Keratinocyte (primary cell): ENCODE results near the gene JAK1. TPM values are rescaled to one million over a fixed set of nuclear protein-coding genes. Genes with fewer than 3 reads are reported as not detected.

Experiments used
- DNase-seq: peaks from one replicate; pipeline ENCODE4 v3.0.0-alpha.2; 2011; ENCODE audit warnings: low read depth, missing footprints, low spot score
- FAIRE-seq: peaks from 2 replicates; lab custom pipeline; 2011; peaks lifted over from hg19 to GRCh38; lab: Jason Lieb, UNC
- H2AFZ ChIP-seq: 2 replicates; pipeline ENCODE4 v1.6.0; 2012; ENCODE audit warnings: low read length, control low read depth, inconsistent platforms; ENCODE audit not compliant: control insufficient read depth
- H3K27ac ChIP-seq: 2 replicates; pipeline ENCODE4 v1.5.1; 2011; ENCODE audit warnings: low read length; ENCODE audit not compliant: control insufficient read depth, insufficient read depth
- H3K27me3 ChIP-seq: 3 replicates; pipeline ENCODE4 v1.6.0; 2011; ENCODE audit warnings: low read length; ENCODE audit not compliant: control insufficient read depth, insufficient read depth; ENCODE audit errors: extremely low read depth
- H3K36me3 ChIP-seq, 2 experiments: 2 replicates in 1 of 2; 3 replicates in 1 of 2; pipeline ENCODE4 v1.5.1; 2011; ENCODE audit warnings: low read length in 2 of 2, mild to moderate bottlenecking in 1 of 2; ENCODE audit not compliant: control insufficient read depth in 2 of 2, insufficient read depth in 2 of 2; ENCODE audit errors: extremely low read depth in 1 of 2
- H3K4me1 ChIP-seq: 3 replicates; pipeline ENCODE4 v1.5.1; 2011; ENCODE audit warnings: low read length; ENCODE audit not compliant: control insufficient read depth, insufficient read depth; ENCODE audit errors: extremely low read depth
- H3K4me2 ChIP-seq: 3 replicates; pipeline ENCODE4 v1.6.0; 2011; ENCODE audit warnings: low read depth, low read length; ENCODE audit not compliant: control insufficient read depth, insufficient read depth; ENCODE audit errors: extremely low read depth
- H3K4me3 ChIP-seq, 3 experiments: fragments of 200-600 bp in 1 of 3; sonication (generic) in 1 of 3; 2 replicates in 2 of 3; 3 replicates in 1 of 3; pipeline ENCODE4 v1.5.1; 2011 to 2016; ENCODE audit warnings: low read length in 3 of 3, mild to moderate bottlenecking in 3 of 3, control low read depth in 2 of 3, inconsistent platforms in 1 of 3, low read depth in 1 of 3, mixed read lengths in 1 of 3, mixed run types in 1 of 3, moderate library complexity in 1 of 3; ENCODE audit not compliant: control insufficient read depth in 2 of 3, insufficient read depth in 2 of 3; ENCODE audit errors: extremely low read depth in 1 of 3
- H3K79me2 ChIP-seq: 2 replicates; pipeline ENCODE4 v1.6.0; 2012; ENCODE audit warnings: low read length; ENCODE audit not compliant: control insufficient read depth, insufficient read depth
- H3K9ac ChIP-seq: 3 replicates; pipeline ENCODE4 v1.6.0; 2011; ENCODE audit warnings: low read length; ENCODE audit not compliant: control insufficient read depth, insufficient read depth; ENCODE audit errors: extremely low read depth
- H3K9me1 ChIP-seq: 3 replicates; pipeline ENCODE4 v1.6.0; 2011; ENCODE audit warnings: low read length; ENCODE audit not compliant: control insufficient read depth, insufficient read depth; ENCODE audit errors: extremely low read depth
- H3K9me3 ChIP-seq: 2 replicates; pipeline ENCODE4 v1.5.1; 2012; ENCODE audit warnings: low read depth, low read length; ENCODE audit not compliant: control insufficient read depth
- H4K20me1 ChIP-seq: 3 replicates; pipeline ENCODE4 v1.6.0; 2011; ENCODE audit warnings: low read length; ENCODE audit not compliant: control insufficient read depth, insufficient read depth; ENCODE audit errors: extremely low read depth
- EZH2 ChIP-seq: IDR thresholded peaks from one replicate; pipeline ENCODE4 v1.6.1; 2012; ENCODE audit warnings: inconsistent platforms, mild to moderate bottlenecking, low read length, moderate library complexity
- dilution Hi-C: fragments of 300-500 bp; cut with MboI; formaldehyde crosslinking; loops from one replicate; pipeline ENCODE4 v1.7.0; 2020; ENCODE audit warnings: low sequenced_read_pairs; ENCODE audit not compliant: extremely low pct_ligation_motif_present
- polyA plus RNA-seq, 5 experiments: library from polyadenylated mRNA; depleted of rRNA in 3 of 5; stranded (reverse) in 3 of 5; stranded (forward) in 1 of 5; unstranded in 1 of 5; fragments of >200 nt; gene quantifications; 1 replicate in 1 of 5; 2 replicates in 3 of 5; 3 replicates in 1 of 5; pipeline versions ENCODE4 v1.2.1 to v1.2.3, GENCODE V29; 2011 to 2012; ENCODE audit warnings: missing spikeins in 2 of 5, low read depth in 1 of 5, low replicate concordance in 1 of 5
- TF ChIP-seq, protein P1 (sequence below), 3 experiments: IDR thresholded peaks in 1 of 3; conservative IDR thresholded peaks in 1 of 3; optimal IDR thresholded peaks in 1 of 3; 2 replicates in 2 of 3; 3 replicates in 1 of 3; pipeline versions ENCODE3 to v1.5.1; 2011; ENCODE audit warnings: low read length in 3 of 3, mild to moderate bottlenecking in 3 of 3, moderate library complexity in 2 of 3, control low read depth in 1 of 3, inconsistent platforms in 1 of 3; ENCODE audit not compliant: insufficient read depth in 2 of 3; ENCODE audit errors: extremely low read depth in 1 of 3

The JAK1 gene
- polyA plus RNA-seq, 1 donor (not counting 4 experiments of a cell fraction or from before 2014, with no cell fraction given): 50.9 TPM

- Histone ChIP-seq H3K27me3 (no peaks in the 10 kb centered on the region), H3K9me1 (peaks cover 4% of the 10 kb centered on the region), H3K4me2 (no peak overlapping the region), H4K20me1 (no peaks in the 10 kb centered on the region), H3K27ac (no peak overlapping the region), H3K9me3 (no peaks in the 10 kb centered on the region), H3K4me3 (no peak overlapping the region), H3K36me3 (no peaks in the 10 kb centered on the region), H3K9ac (no peak overlapping the region), H2AFZ (no peak overlapping the region), H3K4me1 (peaks cover 23% of the 10 kb centered on the region), H3K79me2 (no peaks in the 10 kb centered on the region)
- FAIRE-seq (no peak), DNase-seq (no peak)
- TF ChIP-seq EZH2: no peak
- TF ChIP-seq, protein P1, sequence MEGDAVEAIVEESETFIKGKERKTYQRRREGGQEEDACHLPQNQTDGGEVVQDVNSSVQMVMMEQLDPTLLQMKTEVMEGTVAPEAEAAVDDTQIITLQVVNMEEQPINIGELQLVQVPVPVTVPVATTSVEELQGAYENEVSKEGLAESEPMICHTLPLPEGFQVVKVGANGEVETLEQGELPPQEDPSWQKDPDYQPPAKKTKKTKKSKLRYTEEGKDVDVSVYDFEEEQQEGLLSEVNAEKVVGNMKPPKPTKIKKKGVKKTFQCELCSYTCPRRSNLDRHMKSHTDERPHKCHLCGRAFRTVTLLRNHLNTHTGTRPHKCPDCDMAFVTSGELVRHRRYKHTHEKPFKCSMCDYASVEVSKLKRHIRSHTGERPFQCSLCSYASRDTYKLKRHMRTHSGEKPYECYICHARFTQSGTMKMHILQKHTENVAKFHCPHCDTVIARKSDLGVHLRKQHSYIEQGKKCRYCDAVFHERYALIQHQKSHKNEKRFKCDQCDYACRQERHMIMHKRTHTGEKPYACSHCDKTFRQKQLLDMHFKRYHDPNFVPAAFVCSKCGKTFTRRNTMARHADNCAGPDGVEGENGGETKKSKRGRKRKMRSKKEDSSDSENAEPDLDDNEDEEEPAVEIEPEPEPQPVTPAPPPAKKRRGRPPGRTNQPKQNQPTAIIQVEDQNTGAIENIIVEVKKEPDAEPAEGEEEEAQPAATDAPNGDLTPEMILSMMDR (optimal IDR thresholded peaks at IDR 0.05 in 1 of 3, IDR thresholded peaks at IDR 0.05 in 1 of 3, conservative IDR thresholded peaks at IDR 0.05 in 1 of 3; ENCODE audit: extremely low read depth in 1 of 3, insufficient read depth in 2 of 3, low read length in 3 of 3): no peak
- dilution Hi-C loops: no loop called here
These were observed 20.8 kb upstream of the JAK1 start for GRCh38 chr1:64986903-64987871.

DNA sequence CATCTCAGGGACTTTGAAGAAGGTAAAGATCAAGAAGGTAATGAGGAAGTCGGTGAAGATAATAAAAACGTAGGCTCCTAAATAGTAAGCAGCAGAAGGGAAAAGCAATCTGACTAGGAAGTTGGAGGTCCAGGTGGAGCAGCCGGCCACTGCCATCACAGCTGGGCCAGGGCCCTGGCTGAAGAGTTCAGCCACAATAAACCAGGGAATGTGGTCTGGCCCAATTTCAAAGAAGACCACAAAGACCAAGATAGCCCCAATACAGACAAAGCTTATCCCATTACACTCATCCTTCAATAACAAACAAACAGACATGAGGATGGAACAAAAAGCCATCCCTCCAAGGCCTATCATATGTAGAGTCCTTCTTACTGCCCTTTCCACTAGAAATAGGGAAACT lies 18.4 kb upstream of the JAK1 start:
- TF ChIP-seq, protein P1 (optimal IDR thresholded peaks at IDR 0.05 in 1 of 3, IDR thresholded peaks at IDR 0.05 in 1 of 3, conservative IDR thresholded peaks at IDR 0.05 in 1 of 3; ENCODE audit: extremely low read depth in 1 of 3, insufficient read depth in 2 of 3, low read length in 3 of 3): no peak
- no peak for TF ChIP-seq EZH2
- Histone ChIP-seq H3K9me1 (peaks cover 4% of the 10 kb centered on the region), H3K9ac (no peak overlapping the region), H3K27me3 (no peaks in the 10 kb centered on the region), H3K36me3 (no peaks in the 10 kb centered on the region), H3K79me2 (no peaks in the 10 kb centered on the region), H3K9me3 (no peaks in the 10 kb centered on the region), H3K4me1 (peaks cover 32% of the 10 kb centered on the region), H3K4me2 (no peak overlapping the region), H3K27ac (no peak overlapping the region), H3K4me3 (no peak overlapping the region), H4K20me1 (no peaks in the 10 kb centered on the region), H2AFZ (no peak overlapping the region)
- FAIRE-seq: no peak
- dilution Hi-C loops: no loop called here
- no peak for DNase-seq
